Prostate gland (tissue), 2 donors: ENCODE results near the gene TSHZ2. TPM values are rescaled to one million over a fixed set of nuclear protein-coding genes. Genes with fewer than 3 reads are reported as not detected.
"Not testable (repeated sequence)": the region's sequence is repeated elsewhere in the genome, so short reads cannot be mapped to it uniquely, and the experiment has no call there.

ENCODE experiments used
- DNase-seq: peaks from one replicate; pipeline ENCODE4 v3.0.0-alpha.2; 2019; ENCODE audit warnings: low spot score
- H3K27ac ChIP-seq, 2 donors: fragments of 200-600 bp; sonication (generic); 2 replicates each; pipeline ENCODE4 v1.5.1; 2017 to 2019
- H3K27me3 ChIP-seq: fragments of 200-600 bp; sonication (generic); replicated peaks from 2 replicates; pipeline ENCODE4 v1.5.1; 2019; ENCODE audit not compliant: insufficient read depth
- H3K36me3 ChIP-seq, 2 donors: fragments of 200-600 bp; sonication (generic); 1 replicate in 1 of 2; 2 replicates in 1 of 2; pipeline versions ENCODE4 v1.5.1 to v1.8.1; 2017 to 2019
- H3K4me1 ChIP-seq: fragments of 200-600 bp; sonication (generic); replicated peaks from 2 replicates; pipeline ENCODE4 v1.5.1; 2019
- H3K4me3 ChIP-seq, 2 donors: fragments of 200-600 bp; sonication (generic); 2 replicates each; pipeline ENCODE4 v1.5.1; 2017 to 2019
- H3K9me3 ChIP-seq: fragments of 200-600 bp; sonication (generic); 2 replicates; pipeline ENCODE4 v1.5.1; 2017
- POLR2A ChIP-seq: fragments of 450-650 bp; IDR thresholded peaks from one replicate; pipeline ENCODE4 v1.6.1; 2016; ENCODE audit warnings: antibody characterized with exemption, mild to moderate bottlenecking
- POLR2AphosphoS5 ChIP-seq: sonication (generic); formaldehyde crosslinking; IDR thresholded peaks from one replicate; pipeline ENCODE4 v1.6.1; 2017; ENCODE audit warnings: antibody characterized with exemption
- WGBS: methylation state at CpG from one replicate; pipeline ENCODE4 v1.1.5; 2018; 5-methylcytosine and 5-hydroxymethylcytosine counted together
- intact Hi-C: fragments of 100-400 bp; cut with DNase I; formaldehyde crosslinking; loops from one replicate; pipeline ENCODE4 v1.14.2; 2022
- total RNA-seq, 2 donors: library from RNA; depleted of rRNA; stranded (reverse); fragments of >200 nt; gene quantifications; one replicate each; pipeline ENCODE4 v1.1.0, GENCODE V29; 2016
- TF ChIP-seq, protein P1 (sequence below), 4 experiments: fragments of 200-600 bp in 2 of 4; fragments of 450-650 bp in 2 of 4; sonication (generic) in 2 of 4; IDR thresholded peaks; 1 replicate in 3 of 4; 2 replicates in 1 of 4; pipeline ENCODE4 v1.5.1; 2016 to 2019; ENCODE audit warnings: antibody characterized with exemption in 4 of 4, mild to moderate bottlenecking in 2 of 4, moderate library complexity in 2 of 4

Gene TSHZ2
- total RNA-seq, 2 donors from 2014 or later = 9.8 to 35.1 TPM

DNA sequence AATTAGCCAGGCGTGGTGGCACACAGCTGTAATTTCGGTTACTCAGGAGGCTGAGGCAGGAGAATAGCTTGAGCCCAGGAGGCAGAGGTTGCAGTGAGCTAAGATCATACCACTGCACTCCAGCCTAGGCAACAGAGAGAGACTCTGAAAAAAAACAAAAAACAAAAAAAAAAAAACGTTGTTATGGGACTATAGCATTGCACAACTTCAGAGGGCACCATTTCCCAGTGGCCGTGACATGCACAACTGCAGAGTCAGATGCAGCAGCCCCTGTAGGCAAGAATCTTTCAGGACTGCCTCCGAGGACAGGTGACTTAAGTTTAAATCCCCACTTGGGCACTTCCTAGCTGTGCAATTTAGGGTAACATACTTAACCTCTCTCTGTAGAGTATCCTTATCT is 557.5 kb downstream of the TSHZ2 start:
- H3K4me3 ChIP-seq = no peak overlapping the region
- no peak for TF ChIP-seq POLR2A
- TF ChIP-seq POLR2AphosphoS5 = no peak
- TF ChIP-seq, protein P1, sequence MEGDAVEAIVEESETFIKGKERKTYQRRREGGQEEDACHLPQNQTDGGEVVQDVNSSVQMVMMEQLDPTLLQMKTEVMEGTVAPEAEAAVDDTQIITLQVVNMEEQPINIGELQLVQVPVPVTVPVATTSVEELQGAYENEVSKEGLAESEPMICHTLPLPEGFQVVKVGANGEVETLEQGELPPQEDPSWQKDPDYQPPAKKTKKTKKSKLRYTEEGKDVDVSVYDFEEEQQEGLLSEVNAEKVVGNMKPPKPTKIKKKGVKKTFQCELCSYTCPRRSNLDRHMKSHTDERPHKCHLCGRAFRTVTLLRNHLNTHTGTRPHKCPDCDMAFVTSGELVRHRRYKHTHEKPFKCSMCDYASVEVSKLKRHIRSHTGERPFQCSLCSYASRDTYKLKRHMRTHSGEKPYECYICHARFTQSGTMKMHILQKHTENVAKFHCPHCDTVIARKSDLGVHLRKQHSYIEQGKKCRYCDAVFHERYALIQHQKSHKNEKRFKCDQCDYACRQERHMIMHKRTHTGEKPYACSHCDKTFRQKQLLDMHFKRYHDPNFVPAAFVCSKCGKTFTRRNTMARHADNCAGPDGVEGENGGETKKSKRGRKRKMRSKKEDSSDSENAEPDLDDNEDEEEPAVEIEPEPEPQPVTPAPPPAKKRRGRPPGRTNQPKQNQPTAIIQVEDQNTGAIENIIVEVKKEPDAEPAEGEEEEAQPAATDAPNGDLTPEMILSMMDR (IDR thresholded peaks at IDR 0.05) = no peak
- H3K27me3 ChIP-seq = no peaks in the 10 kb centered on the region
- no peaks in the 10 kb centered on the region for H3K4me1 ChIP-seq
- no peak for DNase-seq
- H3K27ac ChIP-seq = no peak overlapping the region
- H3K9me3 ChIP-seq = no peaks in the 10 kb centered on the region
- intact Hi-C loops = no loop called here
- 83% methylated on average over 5 of the region's 5 CpGs for WGBS
- no peaks in the 10 kb centered on the region for H3K36me3 ChIP-seq

DNA sequence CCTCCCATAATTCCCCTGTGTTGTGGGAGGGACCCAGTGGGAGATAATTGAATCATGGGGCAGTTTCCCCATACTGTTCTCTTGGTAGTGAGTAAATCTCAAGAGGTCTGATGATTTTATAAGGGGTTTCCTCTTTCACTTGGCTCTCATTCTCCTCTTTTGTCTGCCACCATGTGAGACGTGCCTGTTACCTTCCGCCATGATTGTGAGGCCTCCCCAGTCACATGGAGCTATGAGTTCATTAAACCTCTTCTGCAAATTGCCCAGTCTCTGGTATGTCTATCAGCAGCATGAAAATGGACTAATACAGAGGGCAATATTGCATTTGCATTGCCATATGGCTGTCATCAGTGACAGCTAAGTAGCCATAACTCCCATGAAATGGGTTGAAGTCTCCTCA is 558.3 kb downstream of the TSHZ2 start:
- Histone ChIP-seq H3K4me1 (no peaks in the 10 kb centered on the region), H3K27me3 (no peaks in the 10 kb centered on the region), H3K4me3 (no peak overlapping the region), H3K27ac (no peak overlapping the region), H3K36me3 (no peaks in the 10 kb centered on the region), H3K9me3 (no peaks in the 10 kb centered on the region)
- no peak for TF ChIP-seq POLR2AphosphoS5
- no peak for TF ChIP-seq POLR2A
- TF ChIP-seq, protein P1 (IDR thresholded peaks at IDR 0.05) = no peak
- no peak for DNase-seq
- intact Hi-C loops = no loop called here
- WGBS = 49% methylated on average over 2 of the region's 2 CpGs

DNA sequence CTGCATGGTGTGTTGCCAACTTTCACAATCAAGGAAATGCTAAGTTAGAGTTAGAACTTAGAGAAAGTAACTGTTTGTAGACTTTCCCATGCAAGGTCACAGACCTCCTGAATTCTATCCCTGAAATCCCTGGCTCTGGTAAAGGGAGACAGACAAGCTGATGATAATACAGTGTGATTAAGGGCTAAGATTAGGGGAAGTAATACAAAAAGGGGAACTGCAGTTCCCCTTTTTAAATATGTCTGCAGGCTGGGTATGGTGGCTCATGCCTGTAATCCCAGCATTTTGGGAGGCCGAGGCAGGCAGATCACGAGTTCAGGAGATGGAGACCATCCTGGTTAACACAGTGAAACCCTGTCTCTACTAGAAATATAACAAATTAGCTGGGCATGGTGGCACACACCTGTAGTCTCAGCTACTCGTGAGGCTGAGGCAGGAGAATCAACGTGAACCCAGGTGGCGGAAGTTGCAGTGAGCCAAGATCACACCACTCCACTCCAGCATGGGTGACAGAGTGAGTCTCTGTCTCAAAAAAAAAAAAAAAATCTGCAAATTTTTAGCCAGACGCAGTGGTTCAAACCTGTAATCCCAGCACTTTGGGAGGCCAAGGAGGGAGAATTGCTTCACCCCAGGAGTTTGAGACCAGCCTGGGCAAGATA is 560.6 kb downstream of the TSHZ2 start:
- H3K4me3 ChIP-seq, H3K27ac ChIP-seq, H3K36me3 ChIP-seq, H3K9me3 ChIP-seq, intact Hi-C loops, DNase-seq, H3K27me3 ChIP-seq, H3K4me1 ChIP-seq: not testable (repeated sequence)
- 91% methylated on average over 6 of the region's 6 CpGs for WGBS

DNA sequence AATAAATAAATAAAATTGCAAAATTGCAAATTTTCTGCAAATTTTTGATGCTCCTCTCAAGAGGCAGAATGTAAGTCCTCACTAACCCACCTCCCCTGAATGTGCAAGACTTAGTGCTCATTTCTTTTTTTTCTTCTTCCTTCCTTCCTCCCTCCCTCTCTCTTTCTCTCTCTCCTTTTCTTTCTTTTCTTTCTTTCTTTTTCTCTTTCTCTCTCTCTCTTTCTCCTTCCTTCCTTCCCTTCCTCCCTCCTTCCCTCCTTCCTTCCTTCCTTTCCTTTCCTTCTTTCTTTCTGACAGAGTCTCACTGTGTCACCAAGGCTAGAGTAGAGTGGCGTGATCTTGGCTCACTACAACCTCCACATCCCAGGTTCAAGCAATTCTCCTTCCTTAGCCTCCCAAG is 561.3 kb downstream of the TSHZ2 start:
- no peaks in the 10 kb centered on the region for H3K36me3 ChIP-seq
- no peak for DNase-seq
- H3K27me3 ChIP-seq = no peaks in the 10 kb centered on the region
- no peak overlapping the region for H3K4me3 ChIP-seq
- TF ChIP-seq, protein P1 (IDR thresholded peaks at IDR 0.05) = no peak
- TF ChIP-seq POLR2A (no peak), POLR2AphosphoS5 (no peak)
- H3K4me1 ChIP-seq = no peaks in the 10 kb centered on the region
- WGBS = 100% methylated on average over 1 of the region's 1 CpG
- intact Hi-C loops = no loop called here
- no peak overlapping the region for H3K27ac ChIP-seq
- no peaks in the 10 kb centered on the region for H3K9me3 ChIP-seq

DNA sequence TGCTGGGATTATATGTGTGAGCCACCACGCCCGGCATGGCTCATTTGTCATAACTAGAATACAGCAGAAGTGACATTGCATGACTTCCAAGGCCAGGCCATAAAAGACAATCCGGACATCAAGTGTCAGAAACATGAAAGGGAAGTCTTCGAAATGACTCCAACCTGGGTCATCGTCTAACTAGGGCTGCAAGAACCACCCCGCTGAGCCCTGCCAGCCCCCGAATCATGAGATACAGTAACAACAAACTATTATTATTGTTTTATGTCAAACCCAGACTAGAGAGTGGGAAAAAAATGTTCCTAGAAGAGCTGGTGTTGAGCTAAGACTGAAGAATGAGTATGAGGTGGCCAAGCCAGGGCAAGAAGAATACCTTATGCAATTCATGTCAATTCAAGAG is 561.9 kb downstream of the TSHZ2 start:
- intact Hi-C loops = no loop called here
- Histone ChIP-seq H3K27ac (no peak overlapping the region), H3K4me3 (no peak overlapping the region), H3K9me3 (no peaks in the 10 kb centered on the region), H3K36me3 (no peaks in the 10 kb centered on the region), H3K27me3 (no peaks in the 10 kb centered on the region), H3K4me1 (no peaks in the 10 kb centered on the region)
- TF ChIP-seq, protein P1 (IDR thresholded peaks at IDR 0.05) = no peak
- TF ChIP-seq POLR2AphosphoS5 = no peak
- TF ChIP-seq POLR2A = no peak
- DNase-seq = no peak
- WGBS = 80% methylated on average over 7 of the region's 7 CpGs
